C4-2B (cell line): ENCODE measurements around the gene FYCO1.
A peak's percentile ranks its signal among the peaks of the same experiment; 100 is the strongest.

Experiments
- H3K27ac ChIP-seq: fragments of 450-650 bp; 2 replicates; pipeline ENCODE4 v1.5.1; 2017
- CTCF ChIP-seq: fragments of 450-650 bp; conservative IDR thresholded peaks from 2 replicates; pipeline ENCODE4 v1.5.1; 2017; ENCODE audit warnings: mild to moderate bottlenecking
- ZFX ChIP-seq: fragments of 450-650 bp; IDR thresholded peaks from 2 replicates; pipeline ENCODE4 v1.6.1; 2017

FYCO1 gene

GRCh38 chr3:45931496-45931895 is 64.1 kb downstream of the FYCO1 start:
- H3K27ac ChIP-seq, result no peak overlapping the region
- TF ChIP-seq CTCF, result no peak

DNA sequence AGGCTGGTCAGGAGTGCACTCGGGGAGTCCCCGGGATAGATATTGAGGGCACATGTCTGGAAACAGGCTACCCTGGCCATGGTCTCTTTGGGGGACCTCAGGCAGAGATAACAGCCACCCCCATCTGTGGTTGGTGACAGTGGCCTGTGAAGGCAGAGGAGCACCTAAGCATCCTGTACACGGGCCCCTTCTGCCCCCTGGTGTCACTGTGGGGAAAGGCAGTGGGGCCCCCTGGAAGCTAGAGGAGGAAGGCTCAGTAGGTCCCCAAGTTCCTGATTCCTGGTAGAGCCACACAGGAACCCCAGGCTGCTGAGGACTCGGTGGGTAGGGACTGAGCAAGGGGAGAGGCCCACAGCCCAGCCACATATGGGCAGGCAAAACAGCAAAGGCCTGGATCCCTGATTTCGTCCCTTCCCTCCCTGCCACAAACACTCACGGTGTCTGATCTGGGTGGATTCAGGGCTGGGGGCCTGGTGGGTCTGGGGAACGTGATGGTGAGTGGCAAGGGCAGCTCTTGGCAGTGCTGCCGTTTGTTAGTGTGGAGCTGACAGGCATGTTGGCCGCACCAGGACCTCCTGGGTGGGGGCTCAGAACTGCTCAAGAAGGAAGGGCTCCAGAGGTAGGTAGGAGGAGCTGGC is 66.5 kb downstream of the FYCO1 start:
- H3K27ac ChIP-seq, result no peak overlapping the region
- TF ChIP-seq ZFX (no peak), CTCF (peak; percentile 73)

- no peak overlapping the region for H3K27ac ChIP-seq
- no peak for TF ChIP-seq CTCF
- TF ChIP-seq ZFX, result no peak
Measured at GRCh38 chr3:45927881-45928280, 67.7 kb downstream of the FYCO1 start.

DNA sequence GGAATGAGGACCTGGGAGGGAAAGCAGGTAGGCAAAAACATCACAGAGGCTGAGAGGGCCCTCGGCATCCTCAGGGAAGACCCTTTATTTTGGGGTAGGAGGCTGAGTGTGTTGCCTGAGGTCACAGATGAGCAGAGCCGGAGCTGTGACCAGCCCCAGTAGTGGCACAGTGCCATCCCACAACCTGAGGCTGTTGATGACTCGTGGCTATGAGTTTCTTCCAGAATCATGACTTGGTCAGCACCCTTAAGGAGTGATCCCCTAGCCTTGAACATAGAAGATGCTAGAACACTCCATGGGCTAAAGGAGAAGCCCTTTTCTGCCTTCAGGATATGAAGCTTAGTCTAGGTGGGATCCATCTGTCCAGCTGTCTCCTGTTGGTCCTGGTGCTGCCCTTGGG is 71.9 kb downstream of the FYCO1 start:
- no peak overlapping the region for H3K27ac ChIP-seq

GRCh38 chr3:45922950-45923590 is 72.6 kb downstream of the FYCO1 start:
- H3K27ac ChIP-seq, result no peak overlapping the region
- TF ChIP-seq ZFX (no peak), CTCF (no peak)

More for the DNA sequence above, 71.9 kb downstream of the FYCO1 start:
- TF ChIP-seq ZFX, result no peak
- TF ChIP-seq CTCF, result no peak

DNA sequence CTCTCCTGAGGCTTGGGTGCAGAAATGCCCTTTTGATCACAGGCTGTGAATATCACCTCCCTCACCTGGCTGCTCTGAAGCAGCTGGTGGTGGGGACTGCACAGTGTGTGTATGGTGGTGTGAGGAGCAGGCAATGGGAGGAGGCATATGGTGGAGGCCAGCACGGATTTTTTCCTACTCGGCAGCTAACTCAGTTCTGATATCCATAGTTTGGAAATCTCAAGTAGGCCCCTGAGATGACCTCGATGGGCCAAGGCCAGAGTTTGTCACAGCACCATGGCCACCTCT is 73.6 kb downstream of the FYCO1 start:
- TF ChIP-seq ZFX, result no peak
- TF ChIP-seq CTCF, result no peak
- no peak overlapping the region for H3K27ac ChIP-seq

DNA sequence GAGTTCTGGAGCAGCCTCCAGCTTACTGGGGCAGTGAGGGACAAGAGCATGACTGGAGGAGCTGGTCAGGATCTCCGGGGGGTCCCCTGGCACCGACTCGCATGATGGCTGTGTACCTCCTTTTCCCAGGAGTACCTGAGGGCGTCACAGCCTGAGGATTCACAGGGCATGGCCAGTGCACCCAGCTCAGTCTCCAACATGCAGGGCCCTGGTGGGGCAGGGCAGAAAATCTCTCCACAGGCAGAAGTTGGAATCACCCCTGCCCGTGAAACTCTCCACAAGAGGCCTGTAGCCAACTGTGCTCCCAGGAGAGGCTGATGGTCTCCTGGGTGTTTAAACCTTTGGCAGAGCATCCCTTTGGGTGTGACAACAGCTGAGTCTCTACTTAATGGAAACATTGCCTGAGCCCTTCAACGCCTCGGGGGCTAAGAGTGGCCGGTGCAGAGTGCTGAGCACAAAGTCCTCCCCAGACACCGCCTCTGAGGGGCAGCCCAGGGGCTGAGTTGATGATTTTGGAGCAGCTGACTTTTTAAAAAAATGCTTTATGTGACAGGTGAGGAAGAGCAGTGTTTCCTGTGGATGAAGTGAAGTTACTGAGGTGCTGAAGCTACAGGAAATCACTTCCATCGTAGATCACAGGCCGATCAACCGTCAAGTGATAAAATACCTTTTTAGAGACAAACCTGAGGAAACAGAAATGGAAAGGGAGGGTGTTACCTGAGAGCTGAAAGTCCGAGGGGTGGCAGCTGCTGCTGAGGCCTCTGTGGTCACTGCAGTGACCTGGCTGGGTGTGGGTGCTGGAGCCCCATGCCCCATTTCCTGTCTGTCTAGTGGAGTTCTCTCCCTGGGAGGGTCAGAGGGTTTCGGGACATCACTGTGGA is 74.2 kb downstream of the FYCO1 start:
- TF ChIP-seq ZFX (no peak), CTCF (no peak)
- no peak overlapping the region for H3K27ac ChIP-seq
